GM21717 (cell line): Measurements from ENCODE around the gene SUB1.
A peak's percentile ranks its signal among the peaks of the same experiment; 100 is the strongest.
"Not testable (repeated sequence)": the region's sequence is repeated elsewhere in the genome, so short reads cannot be mapped to it uniquely, and the experiment has no call there.

ENCODE experiments used
- ATAC-seq: cut with Tn5 transposase; IDR thresholded peaks from one replicate; pipeline ENCODE4 v1.9.1; 2021; ENCODE audit warnings: mild to moderate bottlenecking, moderate library complexity; ENCODE audit not compliant: unreplicated experiment

Gene SUB1

GRCh38 chr5:32585446-32586275, at the start of gene SUB1:
Gene SUB1, plus strand, starts transcription at chr5:32585557. Its CDS starts 2,956 bp downstream, at chr5:32588513.
- peak; percentile 41 for ATAC-seq

DNA sequence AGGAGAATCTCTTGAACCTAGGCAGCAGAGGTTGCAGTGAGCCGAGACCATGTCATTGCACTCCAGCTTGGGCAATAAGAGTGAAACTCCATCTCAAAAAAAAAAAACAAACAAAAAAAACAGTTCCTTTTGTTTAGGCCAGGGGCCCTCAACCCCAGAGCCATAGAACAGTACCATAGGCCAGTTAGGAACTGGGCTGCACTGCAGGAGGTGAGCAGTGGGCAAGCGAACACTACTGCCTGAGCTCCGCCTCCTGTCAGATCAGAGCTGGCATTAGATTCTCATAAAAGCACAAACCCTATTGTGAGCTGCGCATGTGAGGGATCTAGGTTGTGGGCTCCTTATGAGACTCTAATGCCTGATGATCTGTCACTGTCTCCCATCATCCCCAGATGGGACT, 49.1 kb upstream of the SUB1 start:
- ATAC-seq: no peak

DNA sequence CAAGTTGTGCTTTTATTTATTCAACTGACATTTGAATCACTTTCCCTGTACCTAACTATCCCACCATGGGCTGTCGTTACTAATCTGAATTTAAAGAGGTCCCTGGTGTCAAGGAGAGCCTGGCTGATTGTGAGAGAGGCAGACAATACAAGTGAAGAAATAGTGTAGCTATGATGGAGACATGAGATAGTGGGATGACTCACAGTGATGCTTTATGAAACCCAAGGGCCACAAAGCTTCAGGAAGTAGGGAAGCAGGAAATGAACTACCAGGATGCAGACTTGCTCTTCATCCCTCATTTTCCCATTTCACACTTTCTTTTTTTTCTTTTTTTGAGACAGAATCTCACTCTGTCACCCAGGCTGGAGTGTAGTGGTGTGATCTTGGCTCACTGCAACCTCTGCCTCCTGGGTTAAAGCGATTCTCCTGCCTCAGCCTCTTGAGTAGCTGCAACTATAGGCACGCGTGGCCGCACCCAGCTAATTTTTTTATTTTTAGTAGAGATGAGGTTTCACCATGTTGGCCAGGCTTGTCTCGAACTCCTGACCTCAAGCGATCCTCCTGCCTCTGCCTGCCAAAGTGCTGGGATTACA, 47.8 kb upstream of the SUB1 start:
- peak; percentile 11 for ATAC-seq

GRCh38 chr5:32538031-32538547, 47.3 kb upstream of the SUB1 start:
- ATAC-seq: peak; percentile 75

DNA sequence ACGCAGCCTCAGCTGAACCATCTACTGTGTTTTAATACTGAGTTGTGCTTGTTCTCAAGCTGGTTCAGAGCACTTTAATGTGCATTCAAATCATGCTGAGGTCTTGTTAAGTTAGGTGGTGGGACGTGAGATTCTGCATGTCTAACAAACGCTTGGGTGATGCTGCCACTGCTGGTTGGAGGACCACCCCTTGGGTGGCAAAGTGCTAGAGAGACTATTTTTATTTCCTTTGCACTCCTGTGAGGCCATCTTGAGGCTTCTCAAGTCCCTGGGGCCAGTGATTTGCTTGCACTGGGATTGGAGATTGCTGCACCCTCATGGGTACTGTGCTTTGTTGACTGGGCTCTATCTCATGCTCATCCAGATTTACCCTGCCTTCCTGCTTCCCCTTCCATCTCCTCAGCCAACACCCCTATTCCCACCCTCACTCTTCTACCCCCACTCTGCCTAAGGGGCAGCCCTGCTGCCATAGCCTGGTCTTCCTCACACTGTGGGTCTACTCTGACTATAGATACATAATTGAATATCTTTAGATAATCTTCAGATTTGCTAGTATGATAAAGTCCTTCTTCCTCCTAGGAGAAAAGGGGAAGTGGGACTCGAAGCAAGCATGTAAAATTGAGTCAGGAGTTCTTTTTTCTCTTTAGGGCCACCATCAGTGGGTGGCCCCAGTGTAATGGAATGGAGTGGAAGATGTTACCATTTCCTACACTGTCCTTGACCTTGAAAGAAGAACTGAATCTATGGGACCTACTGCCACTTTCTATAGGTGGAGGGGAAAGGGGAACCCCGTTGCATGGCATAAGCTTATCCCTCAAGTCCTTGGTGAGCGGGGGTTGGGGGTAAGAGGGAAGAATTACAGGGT, 45.1 kb upstream of the SUB1 start:
- ATAC-seq: no peak

DNA sequence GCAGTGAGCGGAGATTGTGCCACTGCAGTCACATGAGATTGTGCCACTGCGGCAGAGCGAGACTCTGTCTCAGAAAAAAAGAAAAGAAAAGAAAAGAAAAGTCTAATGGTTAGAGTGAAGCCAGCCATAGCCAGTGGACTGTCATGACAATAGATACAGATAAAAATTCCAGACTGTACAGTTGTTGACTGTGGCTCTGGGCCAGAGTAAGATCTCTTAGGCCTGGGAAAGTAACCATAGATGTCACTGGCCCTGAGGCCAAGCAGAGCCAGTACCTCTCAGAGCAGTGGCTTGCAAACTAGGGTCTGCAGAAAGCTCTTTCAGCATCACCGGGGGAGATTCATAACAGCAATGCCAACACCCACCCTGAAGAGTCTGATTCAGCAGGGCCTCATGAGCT, 44.1 kb upstream of the SUB1 start:
- no peak for ATAC-seq

DNA sequence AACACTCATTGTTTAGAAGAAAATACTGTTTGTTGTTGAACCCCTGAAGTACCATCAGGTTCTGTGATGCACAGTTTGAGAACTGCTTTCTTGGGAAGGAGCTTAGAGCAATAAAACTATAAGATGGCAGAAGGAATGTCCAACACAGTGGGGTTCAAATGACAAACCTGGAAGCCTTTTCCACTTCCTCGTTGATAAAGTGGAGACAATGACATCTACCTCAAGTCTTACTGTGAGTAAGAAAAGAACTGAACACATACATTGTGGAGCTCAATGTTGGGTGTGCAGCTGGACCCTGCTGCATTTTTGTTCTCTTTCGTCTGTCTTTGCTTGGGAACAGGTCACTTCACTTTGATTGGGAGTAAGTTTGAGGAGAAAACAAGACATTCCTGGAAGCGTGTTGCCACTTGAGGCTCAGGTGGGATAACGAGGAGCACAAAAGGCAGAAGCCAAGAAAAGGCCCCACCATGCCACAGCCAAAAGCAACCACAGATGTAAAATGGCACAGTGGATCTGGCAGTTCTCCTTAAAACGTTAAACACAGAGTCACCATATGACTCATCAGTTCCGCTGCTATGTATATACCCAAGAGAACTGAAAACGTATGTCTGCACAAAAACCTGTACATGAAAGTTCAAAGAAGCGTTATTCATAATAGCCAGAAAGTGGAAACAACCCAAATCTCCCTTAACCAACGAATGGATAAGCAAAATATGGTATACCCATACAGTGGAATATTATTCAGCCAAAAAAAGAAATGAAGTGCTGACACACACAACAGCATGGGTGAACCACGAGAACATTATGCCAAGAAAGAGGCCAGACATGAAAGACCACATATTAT, 42.9 kb upstream of the SUB1 start:
- peak; percentile 62 for ATAC-seq

GRCh38 chr5:32543291-32543690, 42.1 kb upstream of the SUB1 start:
- ATAC-seq: no peak

DNA sequence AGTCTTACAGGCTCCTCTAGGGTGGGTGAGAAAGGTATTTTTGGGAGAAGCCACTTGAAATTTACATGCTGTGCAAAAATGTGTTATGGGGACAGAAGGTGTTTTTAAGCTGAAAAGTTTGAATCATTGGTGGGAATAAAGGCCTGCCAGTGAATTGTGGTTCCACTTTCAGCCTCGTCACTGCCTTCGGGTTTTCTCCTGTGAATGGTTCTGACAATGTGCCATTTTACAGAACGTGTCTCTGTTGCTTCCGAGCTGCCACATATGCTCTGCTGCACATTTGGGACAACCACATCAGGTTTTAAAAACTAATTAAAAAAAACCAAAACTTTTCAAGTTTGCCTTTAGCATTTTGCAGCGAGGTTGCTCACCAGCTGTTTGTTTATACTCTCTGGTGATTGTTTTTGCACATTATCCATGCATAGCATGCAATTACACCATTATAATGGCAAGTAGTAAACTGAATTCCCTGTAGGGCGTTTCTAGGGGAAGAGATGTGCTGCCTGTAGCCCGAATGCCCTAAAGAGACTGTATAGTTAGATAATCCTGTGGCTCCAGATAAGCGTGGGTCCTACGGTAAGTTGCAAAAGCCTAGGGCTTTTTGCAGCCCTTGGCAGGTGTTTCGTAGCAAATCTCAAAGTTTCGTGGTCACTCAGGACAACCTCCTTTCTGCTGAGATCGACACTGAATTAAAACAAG, 40.1 kb upstream of the SUB1 start:
- no peak for ATAC-seq

DNA sequence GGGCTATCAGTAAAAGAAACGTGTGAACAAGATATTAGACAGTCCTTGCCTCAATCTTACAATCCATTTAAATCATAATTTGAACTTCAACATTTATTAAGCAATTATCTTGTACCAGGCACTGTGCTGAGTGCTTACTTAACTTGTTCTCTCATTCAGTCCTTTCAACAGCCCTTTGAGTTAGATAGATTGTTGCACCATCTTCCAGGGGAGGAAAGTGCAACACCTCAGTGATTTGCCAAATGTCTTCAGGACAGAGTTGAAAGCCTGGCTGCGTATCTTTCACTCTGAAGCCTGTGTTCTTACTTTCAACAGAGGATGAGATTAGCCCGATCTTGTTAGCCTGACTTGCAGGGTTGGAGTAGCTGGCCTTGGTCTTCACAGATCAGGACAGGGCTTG, 34.2 kb upstream of the SUB1 start:
- no peak for ATAC-seq

DNA sequence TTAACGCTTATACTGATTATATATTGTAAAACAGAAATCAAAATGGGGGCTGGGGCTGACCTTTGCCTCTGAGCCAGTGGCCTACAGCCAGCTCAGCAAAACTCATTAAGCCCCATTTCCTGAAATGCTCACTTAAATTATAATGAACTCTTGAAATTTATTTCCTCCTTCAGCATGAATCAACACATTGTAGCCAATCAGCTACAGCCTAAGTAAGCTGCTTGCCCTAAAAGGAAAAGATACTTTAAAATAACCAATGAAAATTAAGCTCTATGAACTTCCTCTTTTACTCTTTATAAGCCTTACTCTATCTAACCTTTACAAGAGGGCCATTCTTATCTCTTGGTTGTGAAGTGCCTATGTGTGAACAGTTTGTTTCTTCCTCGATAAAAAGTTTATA, 33.5 kb upstream of the SUB1 start:
- ATAC-seq: no peak

DNA sequence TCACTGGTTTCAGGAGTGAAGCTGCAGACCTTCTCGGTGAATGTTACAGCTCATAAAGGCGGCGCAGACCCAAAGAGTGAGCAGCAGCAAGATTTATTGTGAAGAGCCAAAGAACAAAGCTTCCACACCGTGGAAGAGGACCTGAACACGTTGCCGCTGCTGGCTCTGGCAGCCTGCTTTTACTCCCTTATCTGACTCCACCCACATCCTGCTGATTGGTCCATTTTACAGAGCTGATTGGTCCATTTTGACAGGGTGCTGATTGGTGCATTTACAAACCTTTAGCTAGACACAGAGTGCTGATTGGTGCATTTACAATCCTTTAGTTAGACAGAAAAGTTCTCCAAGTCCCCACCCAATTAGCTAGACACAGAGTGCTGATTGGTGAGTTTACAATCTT, 32.9 kb upstream of the SUB1 start:
- ATAC-seq: not testable (repeated sequence)

GRCh38 chr5:32552936-32553335, 32.4 kb upstream of the SUB1 start:
- no peak for ATAC-seq

DNA sequence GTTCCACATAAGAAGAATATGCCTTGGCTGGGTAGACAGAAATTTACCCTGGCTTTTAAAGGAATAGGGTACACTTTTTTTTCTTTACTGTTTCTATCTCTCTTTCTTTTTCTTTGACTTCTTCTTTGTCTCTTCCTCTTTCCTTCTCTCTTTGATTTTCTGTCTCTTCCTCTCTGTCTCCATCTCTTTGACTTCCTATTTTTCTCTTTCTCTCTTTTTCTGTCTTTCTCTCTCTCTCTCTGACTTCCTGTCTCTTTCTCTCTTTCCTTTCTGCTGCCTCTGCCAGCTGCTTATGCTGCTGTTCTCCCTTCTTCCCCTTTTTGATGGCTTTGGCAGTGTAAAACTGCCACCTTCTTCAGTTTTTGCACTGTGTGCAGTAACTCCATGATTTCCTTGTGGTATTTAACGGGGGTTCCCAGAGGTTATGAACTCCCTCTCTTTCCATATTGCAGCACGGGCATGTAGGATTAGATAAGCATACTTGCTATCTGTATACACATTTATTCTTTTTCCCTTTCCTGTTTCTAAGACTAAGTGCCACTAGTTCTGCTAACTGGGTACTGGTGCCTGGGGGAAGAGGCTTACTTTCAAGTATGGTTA, 31.1 kb upstream of the SUB1 start:
- not testable (repeated sequence) for ATAC-seq

DNA sequence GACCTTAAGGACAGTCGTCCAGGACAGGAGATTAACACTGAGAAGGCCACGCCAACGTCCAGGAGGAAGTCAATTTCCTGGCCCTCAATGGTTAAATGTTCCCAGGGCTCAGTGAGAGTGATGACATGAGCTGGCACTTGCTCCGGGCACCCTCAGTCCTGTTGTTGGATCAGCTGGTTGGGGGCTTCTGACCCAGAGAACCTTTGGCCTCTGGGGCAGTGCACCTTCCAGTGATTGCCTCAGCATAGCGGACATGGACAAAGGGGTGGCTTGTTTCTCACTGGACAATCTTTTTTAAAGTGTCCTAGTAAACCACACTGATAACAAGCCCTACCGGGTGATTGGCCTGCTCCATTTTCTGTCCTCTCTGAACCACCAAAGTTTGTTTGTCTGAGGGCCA, 28.8 kb upstream of the SUB1 start:
- not testable (repeated sequence) for ATAC-seq

GRCh38 chr5:32559411-32559810, 25.9 kb upstream of the SUB1 start:
- no peak for ATAC-seq

DNA sequence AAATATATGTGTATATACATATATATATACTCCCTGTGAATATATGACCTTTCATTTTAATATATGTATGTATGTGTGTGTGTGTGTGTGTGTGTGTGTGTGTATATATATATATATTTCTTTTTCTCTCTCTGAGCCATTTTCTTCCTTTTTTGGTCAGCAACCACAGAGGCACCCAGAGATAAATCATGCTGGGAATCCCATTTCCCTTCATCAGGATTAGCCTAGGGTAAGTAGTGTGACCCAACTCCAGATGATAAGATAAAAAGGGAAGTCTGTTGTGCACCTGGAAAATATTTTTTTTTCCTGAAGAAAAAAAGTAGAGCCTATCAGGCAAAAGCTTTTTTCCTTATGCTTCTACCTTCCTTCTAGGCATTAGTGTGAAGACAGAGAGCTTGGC, 25.4 kb upstream of the SUB1 start:
- ATAC-seq: no peak

GRCh38 chr5:32562056-32562455, 23.3 kb upstream of the SUB1 start:
- ATAC-seq: no peak

DNA sequence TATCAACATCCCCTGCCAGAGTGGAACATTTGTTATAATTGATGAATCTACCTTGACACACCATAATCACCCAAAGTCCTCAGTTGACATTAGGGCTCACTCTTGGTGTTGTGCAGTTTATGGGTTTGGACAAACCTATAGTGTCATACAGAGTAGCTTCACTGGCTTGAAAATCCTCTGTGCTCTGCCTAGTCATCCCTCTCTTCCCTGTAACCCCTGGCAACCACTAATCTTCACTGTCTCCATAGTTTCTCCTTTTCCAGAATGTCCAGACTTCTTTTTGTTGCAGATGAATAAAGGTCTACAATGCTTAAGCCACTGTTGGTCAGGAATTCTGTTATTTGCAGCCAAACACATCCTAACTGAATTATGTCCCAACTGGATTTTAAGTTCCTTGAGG, 22.5 kb upstream of the SUB1 start:
- ATAC-seq: no peak
